Endothelial cell of umbilical vein (primary cell): Measurements from ENCODE around the gene UROC1. TPM values are rescaled to one million over a fixed set of nuclear protein-coding genes. Genes with fewer than 3 reads are reported as not detected.

Experiments used
- BruUV-seq: library from RNA; stranded (reverse); fragments of 400-500 nt; replicated peaks from 2 replicates; lab custom pipeline; 2021; lab: Mats Ljungman, UMichigan
- CTCF ChIA-PET: fragments of 300-600, 350-600 bp; sonication (Branson Sonifier 250); formaldehyde crosslinking; loops from one replicate; lab custom pipeline; 2021; ENCODE audit warnings: antibody characterized with exemption, inconsistent platforms; lab: Charles Lee
- POLR2A ChIA-PET: fragments of 300-600, 350-600 bp; sonication (Branson Sonifier 250); formaldehyde crosslinking; loops from one replicate; lab custom pipeline; 2021; ENCODE audit warnings: antibody characterized with exemption, inconsistent platforms; lab: Charles Lee
- DNase-seq: peaks from one replicate; pipeline ENCODE4 v3.0.0-alpha.2; 2011; ENCODE audit warnings: low read depth, low spot score
- FAIRE-seq: peaks from 2 replicates; lab custom pipeline; 2011; peaks lifted over from hg19 to GRCh38; lab: Jason Lieb, UNC
- H2AFZ ChIP-seq: 2 replicates; pipeline ENCODE4 v1.6.0; 2012; ENCODE audit warnings: low read depth, low read length, control low read depth, inconsistent platforms
- H3K27ac ChIP-seq: 2 replicates; pipeline ENCODE4 v1.5.1; 2011; ENCODE audit warnings: low read depth, mild to moderate bottlenecking, control low read depth, low read length, moderate library complexity; ENCODE audit not compliant: insufficient read depth
- H3K27me3 ChIP-seq, 2 experiments: 2 replicates each; pipeline versions ENCODE4 v1.6.0 to v1.6.1; 2011; ENCODE audit warnings: low read length in 2 of 2, mixed read lengths in 1 of 2; ENCODE audit not compliant: control insufficient read depth in 2 of 2, insufficient read depth in 2 of 2
- H3K36me3 ChIP-seq, 2 experiments: 2 replicates in 1 of 2; 3 replicates in 1 of 2; pipeline ENCODE4 v1.5.1; 2011; ENCODE audit warnings: low read length in 2 of 2, mild to moderate bottlenecking in 1 of 2, moderate library complexity in 1 of 2; ENCODE audit not compliant: control insufficient read depth in 2 of 2, insufficient read depth in 2 of 2; ENCODE audit errors: extremely low read depth in 1 of 2
- H3K4me1 ChIP-seq: 3 replicates; pipeline ENCODE4 v1.5.1; 2011; ENCODE audit warnings: mild to moderate bottlenecking, low read length; ENCODE audit not compliant: control insufficient read depth, insufficient read depth; ENCODE audit errors: extremely low read depth
- H3K4me2 ChIP-seq: 2 replicates; pipeline ENCODE4 v1.6.1; 2011; ENCODE audit warnings: low read length, control low read depth, mixed read lengths; ENCODE audit not compliant: insufficient read depth
- H3K4me3 ChIP-seq, 3 experiments: fragments of 200-600 bp in 1 of 3; sonication (generic), shearing (Covaris generic) in 1 of 3; replicated peaks in 1 of 3; 2 replicates each; pipeline ENCODE4 v1.5.1; 2011 to 2016; ENCODE audit warnings: control low read depth in 3 of 3, low read length in 3 of 3, mild to moderate bottlenecking in 2 of 3, inconsistent platforms in 1 of 3, low read depth in 1 of 3, moderate library complexity in 1 of 3; ENCODE audit not compliant: insufficient read depth in 1 of 3
- H3K79me2 ChIP-seq: 2 replicates; pipeline ENCODE4 v1.6.0; 2012; ENCODE audit warnings: low read length, inconsistent platforms; ENCODE audit not compliant: control insufficient read depth, insufficient read depth
- H3K9ac ChIP-seq: replicated peaks from 2 replicates; pipeline ENCODE3; 2011; ENCODE audit warnings: low read length, control low read depth; ENCODE audit not compliant: insufficient read depth; ENCODE audit errors: extremely low read depth
- H3K9me1 ChIP-seq: replicated peaks from 3 replicates; pipeline ENCODE4 v1.6.0; 2011; ENCODE audit warnings: mild to moderate bottlenecking, low read length; ENCODE audit not compliant: control insufficient read depth, insufficient read depth; ENCODE audit errors: extremely low read depth
- H3K9me3 ChIP-seq: replicated peaks from 2 replicates; pipeline ENCODE4 v1.5.1; 2012; ENCODE audit warnings: low read length, inconsistent platforms; ENCODE audit not compliant: control insufficient read depth, insufficient read depth
- H4K20me1 ChIP-seq: replicated peaks from 2 replicates; pipeline ENCODE3; 2011; ENCODE audit warnings: mild to moderate bottlenecking, low read length; ENCODE audit not compliant: control insufficient read depth, insufficient read depth; ENCODE audit errors: extremely low read depth
- EZH2 ChIP-seq: IDR thresholded peaks from 2 replicates; pipeline ENCODE4 v1.6.1; 2012; ENCODE audit warnings: borderline replicate concordance, low read depth, mild to moderate bottlenecking, moderate library complexity, low read length, inconsistent platforms; ENCODE audit not compliant: severe bottlenecking
- FOS ChIP-seq: IDR thresholded peaks from 2 replicates; pipeline ENCODE4 v1.6.1; 2011; ENCODE audit warnings: mild to moderate bottlenecking, low read length, moderate library complexity, borderline replicate concordance; ENCODE audit not compliant: insufficient read depth
- GATA2 ChIP-seq: IDR thresholded peaks from 2 replicates; pipeline ENCODE4 v1.7.0; 2011; ENCODE audit warnings: low read depth, mild to moderate bottlenecking, moderate library complexity, mixed read lengths, low read length; ENCODE audit not compliant: insufficient read length, insufficient read depth
- JUN ChIP-seq: IDR thresholded peaks from 2 replicates; pipeline ENCODE4 v1.6.1; 2011; ENCODE audit warnings: borderline replicate concordance, low read depth; ENCODE audit not compliant: insufficient read length, insufficient read depth
- MYC ChIP-seq: IDR thresholded peaks from one replicate; pipeline ENCODE4 v1.6.1; 2011; ENCODE audit warnings: mild to moderate bottlenecking, low read depth, low read length
- POLR2A ChIP-seq: IDR thresholded peaks from 2 replicates; pipeline ENCODE4 v1.6.1; 2012; ENCODE audit warnings: low read depth, mild to moderate bottlenecking, control low read depth, low read length
- POLR2AphosphoS5 ChIP-seq: IDR thresholded peaks from 2 replicates; pipeline ENCODE4 v1.6.1; 2012; ENCODE audit warnings: low read depth, mild to moderate bottlenecking, control low read depth, low read length, moderate library complexity; ENCODE audit not compliant: insufficient read depth
- dilution Hi-C: fragments of 300-500 bp; cut with MboI; formaldehyde crosslinking; loops from one replicate; pipeline ENCODE4 v1.15.0; 2019; ENCODE audit warnings: low sequenced_read_pairs; ENCODE audit not compliant: extremely low pct_ligation_motif_present
- intact Hi-C: fragments of 100-400 bp; cut with micrococcal nuclease; formaldehyde crosslinking; loops from one replicate; pipeline ENCODE4 v1.10.0; 2022
- polyA plus RNA-seq, 4 experiments: library from polyadenylated mRNA; depleted of rRNA in 3 of 4; stranded (reverse) in 3 of 4; unstranded in 1 of 4; fragments of >200 nt; gene quantifications; 2 replicates each; pipeline versions ENCODE4 v1.2.1 to v1.2.3, GENCODE V29; 2011 to 2012; ENCODE audit warnings: missing spikeins in 1 of 4
- total RNA-seq: library from RNA; stranded (reverse); gene quantifications from 2 replicates; pipeline ENCODE4 v1.2.3, GENCODE V29; 2021
- TF ChIP-seq, protein P1 (sequence below), 2 donors: IDR thresholded peaks; 1 replicate in 1 of 2; 2 replicates in 1 of 2; pipeline ENCODE4 v1.5.1; 2011; ENCODE audit warnings: low read length in 2 of 2, mild to moderate bottlenecking in 2 of 2, moderate library complexity in 2 of 2, control low read depth in 1 of 2, inconsistent platforms in 1 of 2, low read depth in 1 of 2; ENCODE audit not compliant: insufficient read depth in 1 of 2; ENCODE audit errors: extremely low read depth in 1 of 2
- TF ChIP-seq, protein P2 (sequence below): IDR thresholded peaks from 2 replicates; pipeline ENCODE4 v1.6.1; 2011; ENCODE audit not compliant: insufficient read depth, insufficient read length

The UROC1 gene
- total and polyA plus RNA-seq, 2 donors (not counting 3 experiments of a cell fraction or from before 2014, with no cell fraction given) = not detected

DNA sequence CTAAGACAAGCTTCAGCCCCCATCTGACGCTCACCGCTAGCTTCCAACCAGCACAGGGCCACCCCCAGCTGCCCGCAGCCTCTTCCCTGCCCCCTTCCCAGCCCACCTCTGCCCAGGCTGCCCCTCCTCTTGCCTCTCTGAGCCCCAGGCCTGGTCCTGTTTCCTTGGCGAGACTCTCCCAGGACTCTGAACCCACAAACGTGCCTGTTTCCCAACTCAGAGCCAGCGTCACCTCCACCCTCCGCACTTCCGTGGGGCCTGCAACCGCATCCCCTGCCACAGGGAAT, 76.9 kb downstream of the UROC1 start:
- Histone ChIP-seq H3K4me2 (no peak overlapping the region), H3K27me3 (no peaks in the 10 kb centered on the region), H3K9ac (no peak overlapping the region), H3K9me3 (no peaks in the 10 kb centered on the region), H2AFZ (no peak overlapping the region), H3K9me1 (no peaks in the 10 kb centered on the region), H3K79me2 (no peaks in the 10 kb centered on the region), H3K4me1 (no peaks in the 10 kb centered on the region), H4K20me1 (no peaks in the 10 kb centered on the region), H3K36me3 (peaks cover 0 to 5% of the 10 kb centered on the region in 2 experiments), H3K27ac (no peak overlapping the region), H3K4me3 (no peak overlapping the region)
- ChIA-PET CTCF (no interaction called here), POLR2A (no interaction called here)
- no TSS peak for BruUV-seq
- DNase-seq (no peak), FAIRE-seq (no peak)
- intact Hi-C loops = no loop called here
- dilution Hi-C loops = no loop called here
- TF ChIP-seq, protein P1, sequence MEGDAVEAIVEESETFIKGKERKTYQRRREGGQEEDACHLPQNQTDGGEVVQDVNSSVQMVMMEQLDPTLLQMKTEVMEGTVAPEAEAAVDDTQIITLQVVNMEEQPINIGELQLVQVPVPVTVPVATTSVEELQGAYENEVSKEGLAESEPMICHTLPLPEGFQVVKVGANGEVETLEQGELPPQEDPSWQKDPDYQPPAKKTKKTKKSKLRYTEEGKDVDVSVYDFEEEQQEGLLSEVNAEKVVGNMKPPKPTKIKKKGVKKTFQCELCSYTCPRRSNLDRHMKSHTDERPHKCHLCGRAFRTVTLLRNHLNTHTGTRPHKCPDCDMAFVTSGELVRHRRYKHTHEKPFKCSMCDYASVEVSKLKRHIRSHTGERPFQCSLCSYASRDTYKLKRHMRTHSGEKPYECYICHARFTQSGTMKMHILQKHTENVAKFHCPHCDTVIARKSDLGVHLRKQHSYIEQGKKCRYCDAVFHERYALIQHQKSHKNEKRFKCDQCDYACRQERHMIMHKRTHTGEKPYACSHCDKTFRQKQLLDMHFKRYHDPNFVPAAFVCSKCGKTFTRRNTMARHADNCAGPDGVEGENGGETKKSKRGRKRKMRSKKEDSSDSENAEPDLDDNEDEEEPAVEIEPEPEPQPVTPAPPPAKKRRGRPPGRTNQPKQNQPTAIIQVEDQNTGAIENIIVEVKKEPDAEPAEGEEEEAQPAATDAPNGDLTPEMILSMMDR (IDR thresholded peaks at IDR 0.05; ENCODE audit: extremely low read depth in 1 of 2, insufficient read depth in 1 of 2, low read depth in 1 of 2, low read length in 2 of 2) = no peak
- TF ChIP-seq JUN = no peak
- TF ChIP-seq GATA2 = no peak
- TF ChIP-seq POLR2AphosphoS5 = no peak
- no peak for TF ChIP-seq EZH2
- no peak for TF ChIP-seq MYC
- TF ChIP-seq FOS = no peak
- no peak for TF ChIP-seq POLR2A
- TF ChIP-seq, protein P2, sequence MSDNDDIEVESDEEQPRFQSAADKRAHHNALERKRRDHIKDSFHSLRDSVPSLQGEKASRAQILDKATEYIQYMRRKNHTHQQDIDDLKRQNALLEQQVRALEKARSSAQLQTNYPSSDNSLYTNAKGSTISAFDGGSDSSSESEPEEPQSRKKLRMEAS = no peak
